BE2C (cell line): ENCODE results near the gene VRK3.

Experiments used
- DNase-seq: peaks from one replicate; pipeline ENCODE4 v3.0.0-alpha.2; 2020
- H3K27me3 ChIP-seq: fragments of 250-450 bp; sonication (Bioruptor Pico); 2 replicates; pipeline ENCODE4 v1.5.1; 2020; ENCODE audit warnings: mild to moderate bottlenecking
- H3K36me3 ChIP-seq: fragments of 250-450 bp; sonication (Bioruptor Pico); 2 replicates; pipeline ENCODE4 v1.5.1; 2020; ENCODE audit warnings: mild to moderate bottlenecking
- H3K4me1 ChIP-seq: fragments of 250-450 bp; sonication (Bioruptor Pico); 2 replicates; pipeline ENCODE4 v1.5.1; 2020
- H3K4me3 ChIP-seq: 2 replicates; pipeline ENCODE4 v1.5.1; 2011; ENCODE audit warnings: low read depth, low read length
- H3K9me3 ChIP-seq: fragments of 250-450 bp; sonication (Bioruptor Pico); 2 replicates; pipeline ENCODE4 v1.5.1; 2020
- CTCF ChIP-seq: IDR thresholded peaks from 2 replicates; pipeline ENCODE4 v1.5.1; 2012; ENCODE audit warnings: mild to moderate bottlenecking, low read depth, low read length

Gene VRK3

GRCh38 chr19:50047671-50048070 is 22.5 kb upstream of the VRK3 start:
- no peaks in the 10 kb centered on the region for H3K4me1 ChIP-seq
- no peak overlapping the region for H3K4me3 ChIP-seq
- H3K9me3 ChIP-seq: peaks cover 4% of the 10 kb centered on the region
- no peaks in the 10 kb centered on the region for H3K27me3 ChIP-seq
- no peak for TF ChIP-seq CTCF
- no peak for DNase-seq
- peaks cover 53% of the 10 kb centered on the region for H3K36me3 ChIP-seq

GRCh38 chr19:50046649-50047503 is 21.7 kb upstream of the VRK3 start:
- Histone ChIP-seq H3K27me3 (no peaks in the 10 kb centered on the region), H3K36me3 (peaks cover 61% of the 10 kb centered on the region), H3K9me3 (peaks cover 4% of the 10 kb centered on the region), H3K4me3 (no peak overlapping the region), H3K4me1 (no peaks in the 10 kb centered on the region)
- peak; percentile 76 for DNase-seq
- peak; percentile 94 for TF ChIP-seq CTCF

GRCh38 chr19:50044922-50045321 is 19.8 kb upstream of the VRK3 start:
- Histone ChIP-seq H3K36me3 (peaks cover 81% of the 10 kb centered on the region), H3K27me3 (no peaks in the 10 kb centered on the region), H3K4me1 (no peaks in the 10 kb centered on the region), H3K9me3 (peaks cover 4% of the 10 kb centered on the region), H3K4me3 (no peak overlapping the region)
- no peak for DNase-seq
- no peak for TF ChIP-seq CTCF

GRCh38 chr19:50043967-50044366 is 18.8 kb upstream of the VRK3 start:
- Histone ChIP-seq H3K36me3 (peaks cover 90% of the 10 kb centered on the region), H3K9me3 (peaks cover 4% of the 10 kb centered on the region), H3K27me3 (no peaks in the 10 kb centered on the region), H3K4me3 (no peak overlapping the region), H3K4me1 (no peaks in the 10 kb centered on the region)
- no peak for TF ChIP-seq CTCF
- no peak for DNase-seq

GRCh38 chr19:50042363-50043024 is 17.3 kb upstream of the VRK3 start:
- no peak for TF ChIP-seq CTCF
- Histone ChIP-seq H3K27me3 (no peaks in the 10 kb centered on the region), H3K4me3 (no peak overlapping the region), H3K36me3 (peaks cover 91% of the 10 kb centered on the region), H3K9me3 (peaks cover 4% of the 10 kb centered on the region), H3K4me1 (no peaks in the 10 kb centered on the region)
- no peak for DNase-seq

GRCh38 chr19:50040967-50041366 is 15.8 kb upstream of the VRK3 start:
- no peak for DNase-seq
- Histone ChIP-seq H3K27me3 (no peaks in the 10 kb centered on the region), H3K4me1 (no peaks in the 10 kb centered on the region), H3K4me3 (no peak overlapping the region), H3K9me3 (peaks cover 4% of the 10 kb centered on the region; the same call in 1 of the 2 replicates), H3K36me3 (peaks cover 75% of the 10 kb centered on the region)
- TF ChIP-seq CTCF: no peak
